Inflammatory macrophage treated with lipopolysaccharide for 4 hours (primary cell): ENCODE results near the gene PMEPA1.
A peak's percentile ranks its signal among the peaks of the same experiment; 100 is the strongest.

Experiments used
- DNase-seq: peaks from one replicate; pipeline ENCODE4 v3.0.0-alpha.2; 2020

The PMEPA1 gene

GRCh38 chr20:57708694-57709673 lies 831 bp downstream of the PMEPA1 start:
- no peak for DNase-seq

GRCh38 chr20:57707849-57708693 lies 1.7 kb downstream of the PMEPA1 start:
- no peak for DNase-seq

GRCh38 chr20:57707320-57707719 lies 2.5 kb downstream of the PMEPA1 start:
- DNase-seq = no peak

GRCh38 chr20:57705127-57705899 lies 4.5 kb downstream of the PMEPA1 start:
- no peak for DNase-seq

GRCh38 chr20:57704245-57704644 lies 5.6 kb downstream of the PMEPA1 start:
- DNase-seq = no peak

GRCh38 chr20:57703013-57703412 lies 6.8 kb downstream of the PMEPA1 start:
- DNase-seq = no peak

GRCh38 chr20:57702521-57702920 lies 7.3 kb downstream of the PMEPA1 start:
- no peak for DNase-seq

- no peak for DNase-seq
Observed at GRCh38 chr20:57702091-57702490, 7.7 kb downstream of the PMEPA1 start.

GRCh38 chr20:57701651-57702050 lies 8.2 kb downstream of the PMEPA1 start:
- DNase-seq = no peak

GRCh38 chr20:57701090-57701489 lies 8.7 kb downstream of the PMEPA1 start:
- no peak for DNase-seq

GRCh38 chr20:57699395-57699794 lies 10.4 kb downstream of the PMEPA1 start:
- no peak for DNase-seq

GRCh38 chr20:57698867-57699275 lies 10.9 kb downstream of the PMEPA1 start:
- no peak for DNase-seq

GRCh38 chr20:57698116-57698866 lies 11.5 kb downstream of the PMEPA1 start:
- DNase-seq = peak; percentile 92

GRCh38 chr20:57697543-57697942 lies 12.3 kb downstream of the PMEPA1 start:
- DNase-seq = no peak

GRCh38 chr20:57696401-57696961 lies 13.3 kb downstream of the PMEPA1 start:
- no peak for DNase-seq

- no peak for DNase-seq
Observed at GRCh38 chr20:57695940-57696339, 13.9 kb downstream of the PMEPA1 start.

- no peak for DNase-seq
Observed at GRCh38 chr20:57695012-57695411, 14.8 kb downstream of the PMEPA1 start.

- DNase-seq = no peak
Observed at GRCh38 chr20:57694481-57694880, 15.3 kb downstream of the PMEPA1 start.

GRCh38 chr20:57693670-57694329 lies 16.0 kb downstream of the PMEPA1 start:
- no peak for DNase-seq

GRCh38 chr20:57693002-57693582 lies 16.7 kb downstream of the PMEPA1 start:
- DNase-seq = no peak

GRCh38 chr20:57692393-57692792 lies 17.4 kb downstream of the PMEPA1 start:
- no peak for DNase-seq
